ELF-1 (cell line): Measurements from ENCODE around the gene ZNF653.
"Not testable (repeated sequence)": the region's sequence is repeated elsewhere in the genome, so short reads cannot be mapped to it uniquely, and the experiment has no call there.

ENCODE experiments used
- DNase-seq: peaks from one replicate; pipeline ENCODE4 v3.0.0-alpha.2; 2016; ENCODE audit warnings: low read depth, low spot score

ZNF653 gene

DNA sequence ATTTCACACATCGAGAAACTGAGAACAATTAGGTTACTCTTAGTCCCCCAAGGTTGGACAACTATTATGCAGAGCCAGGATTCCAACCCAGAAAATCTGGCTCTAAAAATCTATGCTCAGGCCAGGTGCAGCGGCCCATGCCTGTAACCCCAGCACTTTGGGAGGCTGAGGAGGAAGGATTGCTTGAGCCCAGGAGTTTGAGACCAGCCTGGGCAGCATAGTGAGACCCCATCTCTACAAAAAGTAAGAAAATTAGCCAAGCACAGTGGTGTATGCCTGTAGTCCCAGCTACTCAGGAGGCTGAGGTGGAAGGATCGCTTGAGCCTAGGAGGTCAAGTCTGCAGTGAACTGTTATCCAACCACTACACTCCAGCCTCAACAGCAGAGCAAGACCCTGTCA lies 72.1 kb downstream of the ZNF653 start:
- DNase-seq = not testable (repeated sequence)
